ENCODE data around the gene CCT8. TPM values are rescaled to one million over a fixed set of nuclear protein-coding genes. Genes with fewer than 3 reads are reported as not detected.
"Not testable (repeated sequence)": the region's sequence is repeated elsewhere in the genome, so short reads cannot be mapped to it uniquely, and the experiment has no call there.

Gene CCT8
- total RNA-seq, 1 donor from 2014 or later: 186 TPM

DNA sequence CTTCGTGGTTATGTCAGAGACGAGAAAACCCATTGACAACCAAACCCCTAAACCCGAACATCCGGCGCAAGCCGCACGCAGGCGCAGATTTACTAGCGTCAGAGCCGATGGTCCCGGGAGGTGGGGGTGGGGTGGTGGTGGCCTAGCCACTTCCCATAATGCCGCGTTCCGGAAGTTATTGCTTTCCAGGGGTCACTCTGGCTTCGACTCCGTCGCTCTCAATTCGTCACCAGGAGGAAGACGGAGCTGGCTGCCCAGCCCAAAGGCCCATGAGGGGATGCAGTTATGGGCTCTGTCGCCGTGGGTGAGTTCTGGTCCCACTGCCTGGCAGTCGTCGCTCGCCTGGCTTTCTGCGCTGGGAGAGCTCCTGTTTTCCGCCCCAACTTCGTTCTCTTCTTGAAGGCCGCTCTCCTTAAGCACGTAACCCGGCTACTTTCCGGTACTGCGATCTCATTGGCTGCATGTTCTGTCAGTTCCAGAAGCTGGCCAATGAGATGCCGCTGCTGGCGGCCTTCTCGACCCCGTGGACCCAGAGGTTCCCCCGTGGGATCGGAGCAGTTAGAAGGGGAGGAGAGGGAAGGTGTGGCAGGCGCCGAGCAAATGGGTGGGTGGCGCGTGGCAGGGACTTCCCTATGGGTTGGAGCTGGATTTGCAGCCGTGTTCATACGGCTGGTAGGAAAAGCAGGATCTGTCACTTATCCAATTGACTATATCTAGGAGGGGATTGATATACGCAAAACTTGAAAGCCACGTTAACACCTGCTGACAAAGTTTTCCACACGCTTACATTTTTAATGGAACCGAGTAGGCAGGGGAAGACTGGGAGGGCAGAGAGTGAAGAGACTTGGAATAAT is 48.7 kb downstream of the CCT8 start, which contains the start of gene USP16:
USP16 (plus strand) TSS at position 195 of the 854 bp plus-strand sequence. CDS start 3,246 bp downstream, outside the sequence.
- peak within 1 kb of the TSS; percentile 94 for H3K27ac Mint-ChIP-seq (ENCODE audit: unreplicated experiment)
- DNase-seq: peak; percentile 95
- H3K4me3 Mint-ChIP-seq (ENCODE audit: unreplicated experiment): peak within 1 kb of the TSS; percentile 98
- H3K27me3 Mint-ChIP-seq (ENCODE audit: unreplicated experiment): peaks cover 9% of the 10 kb centered on the region
- TF ChIP-seq, protein P1, sequence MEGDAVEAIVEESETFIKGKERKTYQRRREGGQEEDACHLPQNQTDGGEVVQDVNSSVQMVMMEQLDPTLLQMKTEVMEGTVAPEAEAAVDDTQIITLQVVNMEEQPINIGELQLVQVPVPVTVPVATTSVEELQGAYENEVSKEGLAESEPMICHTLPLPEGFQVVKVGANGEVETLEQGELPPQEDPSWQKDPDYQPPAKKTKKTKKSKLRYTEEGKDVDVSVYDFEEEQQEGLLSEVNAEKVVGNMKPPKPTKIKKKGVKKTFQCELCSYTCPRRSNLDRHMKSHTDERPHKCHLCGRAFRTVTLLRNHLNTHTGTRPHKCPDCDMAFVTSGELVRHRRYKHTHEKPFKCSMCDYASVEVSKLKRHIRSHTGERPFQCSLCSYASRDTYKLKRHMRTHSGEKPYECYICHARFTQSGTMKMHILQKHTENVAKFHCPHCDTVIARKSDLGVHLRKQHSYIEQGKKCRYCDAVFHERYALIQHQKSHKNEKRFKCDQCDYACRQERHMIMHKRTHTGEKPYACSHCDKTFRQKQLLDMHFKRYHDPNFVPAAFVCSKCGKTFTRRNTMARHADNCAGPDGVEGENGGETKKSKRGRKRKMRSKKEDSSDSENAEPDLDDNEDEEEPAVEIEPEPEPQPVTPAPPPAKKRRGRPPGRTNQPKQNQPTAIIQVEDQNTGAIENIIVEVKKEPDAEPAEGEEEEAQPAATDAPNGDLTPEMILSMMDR (IDR thresholded peaks at IDR 0.05; ENCODE audit: partially characterized antibody, unreplicated experiment): no peak
- peaks cover 3% of the 10 kb centered on the region for H3K4me1 Mint-ChIP-seq (ENCODE audit: low read depth, unreplicated experiment)
- no peaks in the 10 kb centered on the region for H3K36me3 Mint-ChIP-seq (ENCODE audit: unreplicated experiment)
- H3K9me3 Mint-ChIP-seq (ENCODE audit: unreplicated experiment): peaks cover 2% of the 10 kb centered on the region

DNA sequence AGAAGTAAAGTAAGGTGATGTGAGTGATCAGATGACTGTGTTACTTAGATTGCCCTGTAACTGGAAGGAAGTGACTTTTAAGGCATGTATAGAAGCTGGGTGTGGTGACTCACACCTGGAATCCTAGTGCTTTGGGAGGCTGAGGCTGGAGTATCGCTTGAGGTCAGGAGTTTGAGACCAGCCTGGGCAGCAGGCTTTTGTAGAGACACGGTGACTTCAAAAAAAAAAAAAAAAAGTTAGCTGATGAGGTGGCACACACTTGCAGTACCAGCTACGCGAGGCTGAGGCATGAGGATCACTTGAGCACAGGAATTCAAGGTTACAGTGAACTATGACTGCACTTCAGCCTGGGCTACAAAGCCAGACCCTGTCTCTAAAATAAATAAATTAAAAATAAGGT is 51.3 kb downstream of the CCT8 start:
- peaks cover 2% of the 10 kb centered on the region for H3K9me3 Mint-ChIP-seq (ENCODE audit: unreplicated experiment)
- H3K36me3 Mint-ChIP-seq (ENCODE audit: unreplicated experiment): no peaks in the 10 kb centered on the region
- no peak for DNase-seq

DNA sequence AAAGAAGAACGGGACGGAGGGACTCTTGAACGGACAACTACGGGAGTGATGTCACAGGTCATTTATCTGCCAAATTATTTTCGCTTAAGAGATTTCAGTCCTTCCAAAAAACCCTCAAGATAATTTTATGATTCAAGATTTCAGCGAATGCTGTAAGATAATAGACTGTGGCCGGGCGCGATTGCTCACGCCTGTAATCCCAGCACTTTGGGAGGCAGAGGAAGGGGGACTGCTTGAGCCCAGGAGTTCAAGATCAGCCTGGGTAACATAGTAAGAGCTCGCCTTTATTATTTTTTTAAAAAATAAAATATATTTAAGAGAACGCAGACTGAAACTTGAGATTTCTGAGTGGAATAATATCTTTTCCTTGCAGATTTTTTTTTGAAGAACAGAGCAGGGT is 54.9 kb downstream of the CCT8 start:
- no peaks in the 10 kb centered on the region for H3K27me3 Mint-ChIP-seq (ENCODE audit: unreplicated experiment)
- DNase-seq: no peak
- no peak overlapping the region for H3K27ac Mint-ChIP-seq (ENCODE audit: unreplicated experiment)
- no peaks in the 10 kb centered on the region for H3K36me3 Mint-ChIP-seq (ENCODE audit: unreplicated experiment)
- TF ChIP-seq, protein P1 (IDR thresholded peaks at IDR 0.05; ENCODE audit: partially characterized antibody, unreplicated experiment): no peak
- no peaks in the 10 kb centered on the region for H3K4me1 Mint-ChIP-seq (ENCODE audit: low read depth, unreplicated experiment)
- peak overlapping the region; percentile 72 for H3K4me3 Mint-ChIP-seq (ENCODE audit: unreplicated experiment)
- H3K9me3 Mint-ChIP-seq (ENCODE audit: unreplicated experiment): no peaks in the 10 kb centered on the region

More for the DNA sequence above, 51.3 kb downstream of the CCT8 start:
- Mint-ChIP-seq H3K27ac (ENCODE audit: unreplicated experiment) (no peak overlapping the region), H3K27me3 (ENCODE audit: unreplicated experiment) (peaks cover 9% of the 10 kb centered on the region), H3K4me3 (ENCODE audit: unreplicated experiment) (no peak overlapping the region), H3K4me1 (ENCODE audit: low read depth, unreplicated experiment) (peaks cover 3% of the 10 kb centered on the region)
- TF ChIP-seq, protein P1 (IDR thresholded peaks at IDR 0.05; ENCODE audit: partially characterized antibody, unreplicated experiment): no peak

DNA sequence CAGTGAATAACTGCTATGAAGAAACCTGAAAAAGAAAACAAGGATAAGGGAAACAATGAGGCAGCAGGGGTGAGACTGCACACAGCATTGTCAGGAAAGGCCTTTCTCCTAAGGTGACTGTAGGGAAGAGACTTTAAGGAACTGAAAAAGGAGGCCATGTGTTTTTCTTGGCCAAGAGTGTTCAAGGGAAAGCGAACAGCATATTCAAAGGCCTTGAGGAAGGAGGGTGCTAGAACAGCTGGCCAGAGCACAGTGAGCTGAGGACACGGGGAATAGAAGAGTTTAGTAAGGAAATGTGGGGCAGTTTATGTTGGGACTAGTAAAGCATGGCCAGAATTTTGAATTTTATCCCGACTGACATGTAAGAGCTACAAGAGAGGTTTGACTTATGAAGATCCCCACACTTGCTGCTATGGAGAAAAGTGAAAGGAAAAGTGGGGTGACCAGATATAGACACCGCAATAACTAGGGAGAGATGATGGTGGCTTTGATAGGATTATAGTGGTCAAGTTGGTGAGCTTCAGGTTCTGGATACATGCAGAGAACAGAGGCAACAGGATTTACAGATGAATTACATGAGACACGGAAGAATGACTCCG is 55.7 kb downstream of the CCT8 start:
- H3K4me1 Mint-ChIP-seq (ENCODE audit: low read depth, unreplicated experiment): no peaks in the 10 kb centered on the region
- peak overlapping the region; percentile 72 for H3K4me3 Mint-ChIP-seq (ENCODE audit: unreplicated experiment)
- TF ChIP-seq, protein P1 (IDR thresholded peaks at IDR 0.05; ENCODE audit: partially characterized antibody, unreplicated experiment): no peak
- peaks cover 3% of the 10 kb centered on the region for H3K9me3 Mint-ChIP-seq (ENCODE audit: unreplicated experiment)
- DNase-seq: no peak
- no peaks in the 10 kb centered on the region for H3K27me3 Mint-ChIP-seq (ENCODE audit: unreplicated experiment)
- no peak overlapping the region for H3K27ac Mint-ChIP-seq (ENCODE audit: unreplicated experiment)
- no peaks in the 10 kb centered on the region for H3K36me3 Mint-ChIP-seq (ENCODE audit: unreplicated experiment)

DNA sequence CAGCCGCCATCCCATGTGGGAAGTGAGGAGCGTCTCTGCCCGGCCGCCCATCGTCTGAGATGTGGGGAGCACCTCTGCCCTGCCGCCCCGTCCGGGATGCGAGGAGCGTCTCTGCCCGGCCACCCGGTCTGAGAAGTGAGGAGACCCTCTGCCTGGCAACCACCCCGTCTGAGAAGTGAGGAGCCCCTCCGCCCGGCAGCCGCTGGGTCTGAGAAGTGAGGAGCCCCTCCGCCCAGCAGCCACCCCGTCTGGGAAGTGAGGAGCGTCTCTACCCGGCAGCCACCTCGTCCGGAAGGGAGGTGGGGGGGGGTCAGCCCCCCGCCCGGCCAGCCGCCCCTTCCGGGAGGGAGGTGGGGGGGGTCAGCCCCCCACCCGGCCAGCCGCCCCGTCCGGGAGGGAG is 62.2 kb downstream of the CCT8 start:
- H3K4me3 Mint-ChIP-seq (ENCODE audit: unreplicated experiment); H3K4me1 Mint-ChIP-seq (ENCODE audit: low read depth, unreplicated experiment); H3K36me3 Mint-ChIP-seq (ENCODE audit: unreplicated experiment); H3K27me3 Mint-ChIP-seq (ENCODE audit: unreplicated experiment); DNase-seq; H3K9me3 Mint-ChIP-seq (ENCODE audit: unreplicated experiment); H3K27ac Mint-ChIP-seq (ENCODE audit: unreplicated experiment): not testable (repeated sequence)

All from glutamatergic neuron (in vitro differentiated cells).